Prostate gland (tissue), 2 donors: ENCODE results near the gene ORAI2.

Experiments
- POLR2A ChIP-seq: fragments of 450-650 bp; IDR thresholded peaks from one replicate; pipeline ENCODE4 v1.6.1; 2016; ENCODE audit warnings: antibody characterized with exemption, mild to moderate bottlenecking
- POLR2AphosphoS5 ChIP-seq: sonication (generic); formaldehyde crosslinking; IDR thresholded peaks from one replicate; pipeline ENCODE4 v1.6.1; 2017; ENCODE audit warnings: antibody characterized with exemption
- TF ChIP-seq, protein P1 (sequence below), 4 experiments: fragments of 200-600 bp in 2 of 4; fragments of 450-650 bp in 2 of 4; sonication (generic) in 2 of 4; IDR thresholded peaks; 1 replicate in 3 of 4; 2 replicates in 1 of 4; pipeline ENCODE4 v1.5.1; 2016 to 2019; ENCODE audit warnings: antibody characterized with exemption in 4 of 4, mild to moderate bottlenecking in 2 of 4, moderate library complexity in 2 of 4

DNA sequence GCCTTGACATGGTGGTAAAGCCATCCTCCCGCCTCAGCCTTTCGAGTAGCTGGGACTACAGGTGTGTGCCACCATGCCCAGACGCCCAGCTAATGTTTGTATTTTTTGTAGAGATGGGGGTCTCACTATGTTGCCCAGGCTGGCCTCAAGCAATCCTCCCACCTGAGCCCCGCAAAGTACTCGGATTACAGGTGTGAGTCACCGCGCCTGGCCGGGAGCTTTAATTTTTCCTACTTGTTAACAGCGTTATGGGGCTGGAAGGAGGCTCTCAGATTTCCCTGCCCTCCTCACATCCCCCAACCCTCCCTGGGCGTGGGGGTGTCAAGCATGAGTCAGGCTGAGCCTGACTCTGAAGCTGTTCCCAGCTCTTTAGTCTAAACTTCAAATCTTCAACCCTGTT lies 23.0 kb downstream of the ORAI2 start:
- TF ChIP-seq, protein P1, sequence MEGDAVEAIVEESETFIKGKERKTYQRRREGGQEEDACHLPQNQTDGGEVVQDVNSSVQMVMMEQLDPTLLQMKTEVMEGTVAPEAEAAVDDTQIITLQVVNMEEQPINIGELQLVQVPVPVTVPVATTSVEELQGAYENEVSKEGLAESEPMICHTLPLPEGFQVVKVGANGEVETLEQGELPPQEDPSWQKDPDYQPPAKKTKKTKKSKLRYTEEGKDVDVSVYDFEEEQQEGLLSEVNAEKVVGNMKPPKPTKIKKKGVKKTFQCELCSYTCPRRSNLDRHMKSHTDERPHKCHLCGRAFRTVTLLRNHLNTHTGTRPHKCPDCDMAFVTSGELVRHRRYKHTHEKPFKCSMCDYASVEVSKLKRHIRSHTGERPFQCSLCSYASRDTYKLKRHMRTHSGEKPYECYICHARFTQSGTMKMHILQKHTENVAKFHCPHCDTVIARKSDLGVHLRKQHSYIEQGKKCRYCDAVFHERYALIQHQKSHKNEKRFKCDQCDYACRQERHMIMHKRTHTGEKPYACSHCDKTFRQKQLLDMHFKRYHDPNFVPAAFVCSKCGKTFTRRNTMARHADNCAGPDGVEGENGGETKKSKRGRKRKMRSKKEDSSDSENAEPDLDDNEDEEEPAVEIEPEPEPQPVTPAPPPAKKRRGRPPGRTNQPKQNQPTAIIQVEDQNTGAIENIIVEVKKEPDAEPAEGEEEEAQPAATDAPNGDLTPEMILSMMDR (IDR thresholded peaks at IDR 0.05), result no peak
- TF ChIP-seq POLR2A (no peak), POLR2AphosphoS5 (no peak)
